Esophagus muscularis mucosa (tissue), 3 donors: ENCODE data around the gene ADIPOR1.

Source experiments
- CTCF ChIP-seq, 3 experiments: fragments of 200-600 bp in 2 of 3; fragments of 450-650 bp in 1 of 3; sonication (generic) in 2 of 3; IDR thresholded peaks; one replicate each; pipeline ENCODE4 v1.5.1; 2017 to 2019; ENCODE audit warnings: antibody characterized with exemption in 3 of 3, mild to moderate bottlenecking in 2 of 3, moderate library complexity in 1 of 3
- POLR2AphosphoS5 ChIP-seq, 2 donors: sonication (generic); formaldehyde crosslinking; IDR thresholded peaks; one replicate each; pipeline ENCODE4 v1.6.1; 2017; ENCODE audit warnings: antibody characterized with exemption in 2 of 2

GRCh38 chr1:202945483-202945882 is 12.6 kb downstream of the ADIPOR1 start:
- TF ChIP-seq POLR2AphosphoS5 (IDR thresholded peaks at IDR 0.05) = no peak
- no peak for TF ChIP-seq CTCF (IDR thresholded peaks at IDR 0.05)
